ENCODE measurements around the gene NOSIP.

- no peak for TF ChIP-seq CTCF (IDR thresholded peaks at IDR 0.05; ENCODE audit: low read depth, low read length)
- TF ChIP-seq POLR2A (IDR thresholded peaks at IDR 0.05; ENCODE audit: extremely low read depth, insufficient read length): no peak
Observed at GRCh38 chr19:49573009-49573408, 7.3 kb downstream of the NOSIP start.
